Activated T-cell treated with anti-CD3 and anti-CD28 coated beads for 1 hour (primary cell): Measurements from ENCODE around the gene TLR9.
A peak's percentile ranks its signal among the peaks of the same experiment; 100 is the strongest.
"Not testable (repeated sequence)": the region's sequence is repeated elsewhere in the genome, so short reads cannot be mapped to it uniquely, and the experiment has no call there.

Experiments used
- DNase-seq: peaks from one replicate; pipeline ENCODE4 v3.0.0-alpha.2; 2020; ENCODE audit warnings: low read depth

Gene TLR9, protein sequence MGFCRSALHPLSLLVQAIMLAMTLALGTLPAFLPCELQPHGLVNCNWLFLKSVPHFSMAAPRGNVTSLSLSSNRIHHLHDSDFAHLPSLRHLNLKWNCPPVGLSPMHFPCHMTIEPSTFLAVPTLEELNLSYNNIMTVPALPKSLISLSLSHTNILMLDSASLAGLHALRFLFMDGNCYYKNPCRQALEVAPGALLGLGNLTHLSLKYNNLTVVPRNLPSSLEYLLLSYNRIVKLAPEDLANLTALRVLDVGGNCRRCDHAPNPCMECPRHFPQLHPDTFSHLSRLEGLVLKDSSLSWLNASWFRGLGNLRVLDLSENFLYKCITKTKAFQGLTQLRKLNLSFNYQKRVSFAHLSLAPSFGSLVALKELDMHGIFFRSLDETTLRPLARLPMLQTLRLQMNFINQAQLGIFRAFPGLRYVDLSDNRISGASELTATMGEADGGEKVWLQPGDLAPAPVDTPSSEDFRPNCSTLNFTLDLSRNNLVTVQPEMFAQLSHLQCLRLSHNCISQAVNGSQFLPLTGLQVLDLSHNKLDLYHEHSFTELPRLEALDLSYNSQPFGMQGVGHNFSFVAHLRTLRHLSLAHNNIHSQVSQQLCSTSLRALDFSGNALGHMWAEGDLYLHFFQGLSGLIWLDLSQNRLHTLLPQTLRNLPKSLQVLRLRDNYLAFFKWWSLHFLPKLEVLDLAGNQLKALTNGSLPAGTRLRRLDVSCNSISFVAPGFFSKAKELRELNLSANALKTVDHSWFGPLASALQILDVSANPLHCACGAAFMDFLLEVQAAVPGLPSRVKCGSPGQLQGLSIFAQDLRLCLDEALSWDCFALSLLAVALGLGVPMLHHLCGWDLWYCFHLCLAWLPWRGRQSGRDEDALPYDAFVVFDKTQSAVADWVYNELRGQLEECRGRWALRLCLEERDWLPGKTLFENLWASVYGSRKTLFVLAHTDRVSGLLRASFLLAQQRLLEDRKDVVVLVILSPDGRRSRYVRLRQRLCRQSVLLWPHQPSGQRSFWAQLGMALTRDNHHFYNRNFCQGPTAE

DNA sequence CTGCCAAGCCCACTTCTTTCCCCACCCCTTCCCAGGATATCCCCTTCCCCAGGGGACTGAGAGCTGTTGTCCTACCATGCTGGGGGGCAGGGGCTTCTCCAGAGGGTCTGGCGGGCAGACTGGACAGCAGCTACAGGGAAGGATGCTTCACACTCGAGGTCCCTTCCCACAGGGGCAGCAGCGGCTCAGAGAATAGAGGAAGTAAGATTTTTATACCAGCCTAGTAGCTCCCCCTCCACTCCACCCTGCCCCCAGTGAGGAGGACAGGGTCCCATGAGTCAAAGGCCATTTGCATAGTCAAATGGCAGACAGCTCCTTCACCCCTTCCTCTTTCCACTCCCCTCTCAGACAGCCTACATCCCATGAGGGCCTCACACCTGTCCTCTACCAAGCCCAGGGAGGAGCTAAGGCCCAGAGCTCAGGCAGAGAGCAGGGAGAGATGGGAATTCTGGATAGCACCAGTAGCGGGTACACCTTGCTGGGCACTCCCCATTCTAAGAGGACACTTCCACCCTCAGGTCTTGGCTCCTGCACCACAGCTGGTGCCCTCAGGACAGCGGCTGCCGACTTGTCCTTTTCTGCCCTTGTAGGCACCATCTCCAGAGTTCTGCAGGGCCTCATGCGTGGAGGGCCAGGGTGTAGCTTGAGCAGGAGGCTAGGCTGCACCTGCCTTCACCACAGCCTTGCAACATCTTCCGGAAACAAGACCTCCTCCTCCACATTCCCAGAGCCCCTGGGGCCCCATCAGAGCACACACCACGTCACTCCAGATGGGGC lies at the start of gene TLR9:
TSS of gene TLR9 (minus strand) at position 194 of the 777 bp plus-strand sequence. CDS start at position 78, 116 bp downstream.
- DNase-seq: no peak

DNA sequence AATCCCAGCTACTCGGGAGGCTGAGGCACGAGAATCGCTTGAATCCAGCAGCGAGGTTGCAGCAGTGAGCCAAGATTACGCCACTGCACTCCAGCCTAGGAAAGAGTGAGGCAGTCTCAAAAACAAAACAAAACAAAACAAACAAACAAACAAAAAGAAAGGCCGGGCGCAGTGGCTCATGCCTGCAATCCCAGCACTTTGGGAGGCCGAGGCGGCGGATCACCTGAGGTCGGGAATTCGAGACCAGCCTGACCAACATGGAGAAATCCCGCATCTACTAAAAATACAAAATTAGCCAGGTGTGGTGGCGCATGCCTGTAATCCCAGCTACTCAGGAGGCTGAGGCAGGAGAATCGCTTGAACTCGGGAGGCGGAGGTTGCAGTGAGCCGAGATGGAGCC lies 49.3 kb upstream of the TLR9 start:
- not testable (repeated sequence) for DNase-seq

DNA sequence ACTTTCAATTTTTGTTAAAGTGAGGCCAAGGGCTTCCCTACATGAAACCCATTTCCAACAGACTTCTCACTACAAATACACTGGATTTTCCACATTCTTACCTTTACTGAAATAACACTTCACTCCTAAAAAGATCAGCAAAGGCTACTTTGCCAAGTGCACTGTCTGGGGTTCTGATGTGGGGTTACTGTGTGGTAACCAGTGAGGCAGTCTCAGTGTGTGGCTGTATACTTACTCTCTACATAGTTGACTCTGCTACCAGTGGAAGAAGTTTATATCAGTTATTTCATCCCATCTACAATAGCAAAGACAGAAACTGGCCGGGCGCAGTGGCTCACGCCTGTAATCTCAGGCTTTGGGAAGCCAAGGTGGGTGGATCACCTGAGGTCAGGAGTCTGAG lies 47.4 kb upstream of the TLR9 start:
- no peak for DNase-seq

DNA sequence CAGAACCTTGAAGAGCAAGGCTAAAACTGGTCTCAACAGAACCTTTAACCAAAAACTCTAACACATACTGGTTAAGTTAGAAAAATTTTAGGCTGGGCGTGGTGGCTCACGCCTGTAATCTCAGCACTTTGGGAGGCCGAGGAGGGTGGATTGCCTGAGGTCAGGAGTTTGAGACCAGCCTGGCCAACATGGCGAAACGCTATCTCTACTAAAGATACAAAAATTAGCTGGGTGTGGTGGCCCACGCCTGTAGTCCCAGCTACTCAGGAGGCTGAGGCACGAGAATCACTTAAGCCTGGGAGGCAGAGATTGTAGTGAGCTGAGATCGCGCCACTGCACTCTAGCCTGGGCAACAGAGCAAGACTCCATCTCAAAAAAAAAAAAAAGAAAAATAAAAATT lies 46.7 kb upstream of the TLR9 start:
- DNase-seq: not testable (repeated sequence)

DNA sequence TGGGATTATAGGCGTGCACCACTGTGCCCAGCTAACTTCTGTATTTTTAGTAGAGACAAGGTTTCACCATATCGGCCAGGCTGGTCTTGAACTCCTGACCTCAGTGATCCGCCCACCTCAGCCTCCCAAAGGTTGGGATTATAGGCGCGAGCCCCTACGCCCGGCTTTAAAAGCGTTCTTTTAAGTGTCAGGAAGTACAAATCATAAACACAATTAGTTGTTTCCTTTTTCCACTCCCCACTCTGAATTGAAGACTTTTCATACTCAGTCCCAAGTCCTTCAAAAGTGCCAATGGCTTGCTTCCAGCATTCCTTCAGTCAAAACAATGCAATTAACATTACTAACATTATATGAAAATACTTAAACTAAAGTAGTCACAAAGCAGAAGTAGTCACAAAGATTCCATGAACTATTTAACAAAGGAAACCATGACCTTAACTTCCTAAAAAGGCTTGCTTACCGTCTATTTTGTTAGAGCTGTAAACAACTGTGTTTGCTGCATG lies 44.9 kb upstream of the TLR9 start:
- DNase-seq: no peak

DNA sequence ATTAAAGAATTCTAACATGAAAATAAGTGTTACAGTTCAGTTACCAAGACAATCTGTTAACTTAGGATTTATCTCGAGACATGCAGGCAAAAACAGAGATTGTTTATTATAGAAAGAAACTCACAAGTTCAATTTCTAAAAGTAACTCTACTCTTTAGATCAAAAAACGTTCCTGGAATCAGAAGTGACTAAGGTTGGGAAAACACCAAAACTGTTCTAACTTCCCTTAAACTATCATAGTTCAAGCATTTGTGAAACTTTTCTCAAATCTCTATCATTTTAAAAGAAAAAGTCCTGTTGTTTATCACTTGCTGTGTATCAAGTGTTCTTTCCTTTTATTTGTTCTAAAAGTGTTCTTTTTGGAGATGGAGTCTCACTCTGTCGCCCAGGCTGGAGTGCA lies 44.3 kb upstream of the TLR9 start:
- DNase-seq: no peak

DNA sequence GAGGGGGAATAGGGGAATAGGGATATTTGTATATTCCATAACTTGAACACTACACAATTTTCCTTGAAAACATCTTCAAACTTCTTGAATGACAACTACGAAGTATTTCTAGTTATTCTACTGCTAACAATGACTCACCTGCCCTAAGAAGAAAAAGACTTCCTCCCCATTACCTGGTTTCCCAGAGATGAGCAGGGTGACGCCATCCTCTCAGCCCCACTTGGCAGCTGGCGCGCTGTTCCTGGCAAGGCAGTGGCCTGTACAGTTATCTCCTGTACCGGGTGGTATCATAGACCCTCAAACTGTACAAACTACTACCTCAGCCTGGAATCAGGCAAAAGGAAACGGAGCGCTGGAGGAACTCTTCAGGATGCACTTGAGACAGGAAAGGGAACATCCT lies 42.6 kb upstream of the TLR9 start:
- no peak for DNase-seq

DNA sequence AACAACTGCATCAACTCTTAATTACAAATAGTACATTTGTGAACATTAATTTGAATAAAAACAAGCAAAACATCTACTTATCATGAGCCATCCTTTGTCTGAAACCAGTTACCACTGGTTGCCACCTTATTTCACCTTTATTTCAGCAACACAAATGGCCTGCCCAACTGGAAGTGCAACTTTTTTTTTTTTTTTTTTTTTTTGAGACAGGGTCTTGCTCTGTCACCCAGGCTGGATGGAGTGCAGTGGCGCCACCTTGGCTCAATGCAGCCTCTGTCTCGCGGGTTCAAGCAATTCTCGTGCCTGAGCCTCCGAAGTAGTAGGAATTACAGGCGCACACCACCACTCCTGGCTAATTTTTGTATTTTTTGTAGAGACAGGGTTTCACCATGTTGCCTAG lies 39.9 kb upstream of the TLR9 start:
- DNase-seq: no peak

DNA sequence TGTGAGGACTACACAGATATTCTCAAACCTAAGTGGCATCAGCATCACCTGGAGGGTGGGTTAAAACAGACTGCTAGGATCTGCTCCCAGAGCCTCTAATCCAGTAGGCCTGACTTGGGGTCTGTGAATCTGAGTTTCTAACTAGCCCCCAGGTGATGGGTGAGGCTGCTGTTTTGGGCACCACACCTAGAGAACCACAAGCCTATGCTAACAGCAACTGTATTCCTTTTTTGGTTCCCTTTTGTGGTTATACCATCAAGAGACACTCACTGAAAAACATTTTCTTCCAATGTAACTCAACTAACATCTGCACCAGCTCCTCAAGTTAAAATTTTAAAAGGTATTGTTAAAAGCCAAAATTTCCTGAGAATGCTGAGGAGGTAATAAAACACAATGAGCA lies 37.0 kb upstream of the TLR9 start:
- DNase-seq: no peak

DNA sequence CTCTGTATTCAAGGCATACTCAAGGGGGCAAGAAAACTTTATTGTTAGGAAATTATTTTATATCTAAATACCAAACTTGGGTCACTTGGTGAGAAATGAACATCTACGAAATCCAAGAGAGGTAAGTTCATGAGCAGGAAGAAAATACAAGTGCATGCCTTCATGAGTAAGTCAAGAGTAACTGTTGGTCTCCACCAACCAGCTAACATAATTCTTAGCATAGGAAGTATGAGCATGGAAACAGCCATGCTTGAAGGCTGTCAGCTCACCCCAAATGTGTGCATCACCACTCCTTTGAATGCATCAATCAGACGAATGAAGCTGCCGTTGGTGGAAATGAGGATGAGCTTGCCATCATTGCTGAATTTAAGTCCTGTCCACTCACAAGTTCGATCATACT lies 34.0 kb upstream of the TLR9 start:
- DNase-seq: no peak

DNA sequence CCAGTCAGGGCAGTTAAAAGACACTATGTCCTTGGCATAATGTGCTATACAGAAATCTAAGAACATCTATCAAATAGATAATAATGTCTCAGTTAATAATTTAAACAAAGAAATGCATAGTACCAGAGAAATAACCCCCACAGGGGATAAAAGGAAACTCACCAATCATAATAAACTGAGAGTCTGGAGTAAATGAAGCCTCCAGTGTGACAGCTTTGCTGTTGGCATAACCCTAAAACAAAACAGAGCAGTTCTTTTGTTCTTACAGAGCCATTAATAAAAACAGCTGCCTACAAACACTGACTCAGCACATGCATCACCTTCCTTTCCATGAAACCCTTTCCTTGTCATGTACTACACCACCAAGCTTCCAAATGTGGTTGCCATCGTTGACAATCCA lies 33.6 kb upstream of the TLR9 start:
- DNase-seq: no peak

DNA sequence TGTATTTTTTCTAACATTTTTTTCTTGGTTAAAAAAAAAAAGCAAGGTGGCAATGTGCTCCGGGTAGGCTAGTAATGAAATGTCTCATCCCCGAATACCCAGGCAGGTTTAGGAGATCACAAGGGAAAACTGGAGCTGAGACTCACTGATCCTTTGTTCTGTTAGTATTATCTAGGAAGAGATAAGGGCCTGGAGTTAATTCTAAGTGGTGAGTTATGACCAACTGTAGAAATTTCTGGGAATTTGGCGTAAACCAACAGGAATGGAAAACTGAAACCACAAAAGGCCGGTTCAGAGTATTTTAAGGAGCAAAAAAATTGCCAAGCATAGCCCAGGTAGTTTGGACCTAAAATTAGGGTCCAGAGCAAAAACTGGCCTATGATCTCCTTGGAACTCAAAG lies 32.5 kb upstream of the TLR9 start:
- no peak for DNase-seq

DNA sequence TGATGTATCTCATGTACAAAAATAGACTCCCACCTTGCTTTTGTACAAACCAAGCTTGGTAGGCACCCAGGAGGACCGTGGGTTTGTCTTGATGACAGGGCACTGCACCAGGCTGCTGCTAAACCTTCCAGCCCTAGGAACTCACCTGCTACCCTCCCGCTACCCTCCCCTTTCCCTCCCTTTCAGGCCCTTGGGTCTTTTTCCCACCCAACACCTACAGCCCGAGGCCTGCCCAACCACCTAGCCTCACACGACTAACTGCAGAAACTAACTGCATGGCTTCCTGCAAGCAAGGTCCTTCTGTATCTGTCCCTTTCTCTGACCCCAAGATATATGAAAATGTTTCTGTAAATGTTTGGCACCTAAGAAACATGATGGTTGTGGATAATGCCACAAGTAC lies 31.2 kb upstream of the TLR9 start:
- DNase-seq: no peak

DNA sequence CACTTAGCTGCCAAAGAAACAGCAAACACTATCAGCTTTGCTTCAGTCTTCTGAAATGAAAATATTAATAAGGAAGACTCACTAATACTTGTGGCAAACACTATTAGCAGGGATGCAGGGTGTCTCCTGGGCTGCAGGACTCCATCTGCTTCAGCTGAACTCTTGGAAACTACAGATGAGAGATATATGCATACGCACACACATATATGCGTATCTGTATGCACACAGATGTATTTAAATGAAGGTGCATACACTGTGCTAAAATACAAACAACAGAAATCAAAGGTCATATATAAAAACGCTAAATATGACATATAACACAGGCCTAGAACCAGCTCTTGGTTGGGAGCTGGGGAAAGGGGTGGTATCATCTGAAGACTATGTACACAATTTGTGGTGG lies 30.7 kb upstream of the TLR9 start:
- DNase-seq: no peak

DNA sequence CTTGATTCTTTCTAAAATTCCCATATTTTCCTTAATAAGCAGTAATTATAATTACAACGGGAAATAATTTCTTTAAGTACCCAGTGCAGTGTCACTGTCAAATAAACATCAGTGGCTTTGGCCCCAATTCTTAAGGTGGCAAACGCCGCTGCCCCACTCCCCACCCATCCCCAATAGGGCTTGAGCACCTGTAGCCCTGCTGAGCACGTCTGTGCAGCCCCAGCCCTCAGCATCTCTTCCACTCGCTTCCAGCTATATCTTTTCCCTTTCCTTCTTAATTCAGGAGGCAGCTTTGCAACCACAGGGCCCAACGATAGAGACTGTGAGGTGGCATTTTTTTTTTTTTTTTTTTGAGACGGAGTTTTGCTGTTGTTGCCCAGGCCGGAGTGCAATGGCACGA lies 29.2 kb upstream of the TLR9 start:
- no peak for DNase-seq

DNA sequence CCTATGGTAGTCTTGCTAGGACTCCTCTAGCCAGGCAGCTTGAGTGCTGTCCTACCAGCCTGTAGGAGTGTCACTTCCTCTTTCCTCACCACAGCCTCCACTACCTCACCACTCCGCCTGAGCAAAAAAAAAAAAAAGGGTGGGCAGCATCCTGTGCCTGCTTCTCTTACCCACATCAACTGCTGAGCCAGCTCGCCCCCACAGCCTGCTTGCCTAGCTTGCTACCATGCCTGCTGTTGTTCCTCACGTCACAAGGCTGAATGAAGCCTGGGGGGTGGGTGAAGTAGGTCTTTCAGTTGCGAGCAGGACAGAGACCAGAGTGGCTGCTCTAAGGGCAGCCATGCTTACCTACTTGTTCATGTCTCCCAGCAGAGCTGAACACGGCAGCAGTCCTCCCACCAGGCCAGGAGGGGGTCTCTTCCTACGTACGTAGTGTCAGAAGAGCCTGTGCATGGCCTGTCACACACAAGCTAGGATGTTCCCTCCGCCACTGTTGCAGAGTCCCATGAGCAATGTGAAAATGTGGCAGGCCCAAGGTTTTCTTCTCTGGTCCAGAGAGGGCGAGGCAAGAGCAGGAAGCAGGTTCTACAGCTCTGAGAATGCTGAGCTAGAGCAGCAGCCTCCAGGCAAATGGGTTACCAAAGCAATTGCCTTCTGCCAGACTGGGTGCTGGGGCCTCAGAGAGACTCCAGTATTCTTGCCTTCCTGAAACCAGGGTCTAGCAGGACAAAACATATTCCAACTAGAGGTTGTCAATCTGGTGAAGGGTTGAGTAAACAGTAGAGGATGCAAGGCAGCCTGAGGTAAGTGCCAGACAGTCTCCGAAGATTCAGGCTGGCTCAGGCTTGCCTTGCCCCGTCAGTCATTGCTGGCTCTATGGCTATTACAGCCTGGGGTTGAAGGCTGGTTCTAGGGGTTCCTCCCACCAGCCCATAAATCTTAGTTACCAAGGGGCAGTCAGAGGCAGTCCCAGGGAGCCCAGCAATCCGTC lies 28.2 kb upstream of the TLR9 start:
- peak; percentile 62 for DNase-seq

DNA sequence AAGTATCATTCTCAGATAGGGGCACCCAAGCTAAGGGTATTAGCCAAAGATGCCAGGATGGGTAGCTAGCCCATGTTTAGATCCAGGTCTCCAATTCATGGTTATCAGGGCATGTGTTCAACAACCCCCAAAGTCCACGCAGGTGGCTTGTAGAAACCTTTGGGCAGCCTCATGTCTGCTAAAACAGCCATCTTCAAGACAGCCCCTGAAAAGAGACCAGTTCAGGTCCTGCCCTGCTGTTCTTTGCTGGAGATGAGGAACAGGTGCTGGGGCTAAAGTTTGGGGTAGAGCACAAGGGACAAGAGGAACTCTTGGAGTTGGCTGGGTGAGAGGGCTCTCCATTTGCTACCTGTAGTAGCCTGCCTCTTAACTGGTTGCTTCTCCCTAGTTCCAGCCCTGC lies 24.7 kb upstream of the TLR9 start:
- DNase-seq: no peak

DNA sequence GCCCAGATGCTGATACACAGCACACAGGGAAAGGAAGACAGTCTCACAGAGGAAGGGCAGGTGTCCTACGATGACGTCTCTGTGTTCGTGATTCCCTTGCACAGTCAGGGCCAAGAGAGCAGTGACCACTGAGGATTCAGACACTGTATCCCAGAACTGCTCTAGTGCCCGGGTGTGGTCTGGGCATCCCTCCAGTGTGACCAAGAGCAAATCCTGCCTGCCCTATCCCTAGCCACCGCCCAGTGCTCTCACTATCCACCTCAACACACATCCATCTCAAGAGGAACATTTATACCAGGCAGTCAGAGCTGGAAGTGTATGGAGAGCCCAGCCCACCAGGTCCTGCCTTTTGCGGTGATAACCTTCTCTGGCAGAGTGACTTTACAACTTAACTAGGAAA lies 24.2 kb upstream of the TLR9 start:
- DNase-seq: no peak

DNA sequence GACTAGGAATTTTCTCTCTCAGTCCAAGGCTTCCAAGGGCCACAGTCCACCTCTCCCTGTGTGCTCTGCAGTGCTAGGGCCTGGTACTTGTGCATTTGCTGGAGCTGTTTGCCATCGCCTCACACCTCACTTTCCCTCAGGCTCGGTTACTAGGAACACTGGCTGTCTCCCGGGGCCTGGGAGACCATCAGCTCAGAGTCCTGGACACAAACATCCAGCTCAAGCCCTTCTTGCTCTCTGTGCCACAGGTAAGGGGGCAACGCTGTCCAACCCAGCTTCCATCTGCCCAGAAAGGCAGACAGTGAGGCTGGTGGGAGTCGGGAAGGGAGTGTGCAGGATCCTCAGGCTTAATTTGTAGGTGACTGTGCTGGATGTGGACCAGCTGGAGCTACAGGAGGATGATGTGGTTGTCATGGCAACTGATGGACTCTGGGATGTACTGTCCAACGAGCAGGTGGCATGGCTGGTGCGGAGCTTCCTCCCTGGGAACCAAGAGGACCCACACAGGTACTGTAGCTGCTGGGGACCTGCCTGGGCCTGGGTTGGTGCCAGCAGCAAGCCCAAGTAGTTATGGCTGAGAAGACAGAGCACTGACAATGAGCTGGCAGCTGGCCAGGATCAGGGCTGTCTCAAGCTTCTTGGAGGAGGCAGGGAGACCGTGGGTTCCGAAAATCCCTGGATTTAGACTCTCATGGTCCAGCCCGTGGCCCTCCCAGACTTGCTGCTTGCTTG lies 23.5 kb upstream of the TLR9 start:
- DNase-seq: no peak

DNA sequence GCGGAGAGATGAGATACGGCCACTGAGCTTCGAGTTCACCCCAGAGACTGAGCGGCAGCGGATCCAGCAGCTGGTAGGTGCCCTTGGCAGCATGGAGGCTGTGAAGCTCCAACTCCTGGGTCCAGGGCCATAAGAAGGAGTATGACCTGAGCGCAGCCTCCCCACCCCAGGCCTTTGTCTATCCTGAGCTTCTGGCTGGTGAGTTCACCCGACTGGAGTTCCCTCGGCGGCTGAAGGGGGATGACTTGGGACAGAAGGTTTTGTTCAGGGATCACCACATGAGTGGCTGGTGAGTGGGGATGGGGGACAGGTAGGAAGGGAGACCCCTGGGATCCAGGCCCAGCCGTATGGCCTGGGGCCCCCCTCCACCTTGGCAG lies 22.7 kb upstream of the TLR9 start:
- no peak for DNase-seq
